Activated naive CD4-positive, alpha-beta T cell treated with anti-CD3 and anti-CD28 coated beads, Interleukin-2, amount 10 ng/mL, durations not matched to agents 7 days and 5 days (primary cell): ENCODE results near the gene DEXI.

Source experiments
- CTCF ChIA-PET: fragments of 350-600 bp; sonication (Branson Sonifier 250); formaldehyde crosslinking; loops from one replicate; lab custom pipeline; 2021; ENCODE audit warnings: antibody characterized with exemption; lab: Charles Lee
- DNase-seq: peaks from one replicate; pipeline ENCODE4 v3.0.0-alpha.2; 2020
- H3K27ac Mint-ChIP-seq: one replicate; pipeline ENCODE4 v1.8.0; 2021; ENCODE audit warnings: mild to moderate bottlenecking, moderate library complexity, mixed read lengths
- H3K27me3 Mint-ChIP-seq: one replicate; pipeline ENCODE4 v1.8.0; 2021; ENCODE audit warnings: mild to moderate bottlenecking, mixed read lengths
- H3K36me3 Mint-ChIP-seq: one replicate; pipeline ENCODE4 v1.8.0; 2021; ENCODE audit warnings: mixed read lengths
- H3K4me1 Mint-ChIP-seq: one replicate; pipeline ENCODE4 v1.8.0; 2021; ENCODE audit warnings: mixed read lengths
- H3K4me3 Mint-ChIP-seq: one replicate; pipeline ENCODE4 v1.8.0; 2021; ENCODE audit warnings: mild to moderate bottlenecking, moderate library complexity, mixed read lengths
- H3K9me3 Mint-ChIP-seq: one replicate; pipeline ENCODE4 v1.8.0; 2021; ENCODE audit warnings: mixed read lengths

The DEXI gene

DNA sequence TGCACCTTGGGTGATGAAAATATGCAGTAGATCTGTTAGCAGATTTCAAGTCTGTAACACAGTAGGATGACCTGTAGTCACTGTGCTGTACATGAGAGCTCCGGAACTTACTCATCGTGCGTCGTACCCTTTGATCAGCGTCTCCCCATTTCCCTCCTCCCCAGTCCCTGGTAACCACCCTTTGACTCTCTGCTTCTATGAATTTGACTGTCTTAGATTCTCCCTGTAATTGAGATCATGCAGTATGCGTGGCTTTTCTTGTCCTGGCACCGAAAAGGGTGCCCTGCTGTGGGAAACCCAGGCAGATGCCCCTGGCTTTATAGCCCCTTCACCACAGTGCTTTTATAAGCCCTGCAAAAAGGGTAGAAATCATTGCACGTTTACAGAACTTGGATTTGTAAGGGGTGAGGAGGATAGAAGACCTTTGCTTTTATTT, 22.6 kb upstream of the DEXI start:
- peak overlapping the region; percentile 90 for H3K27ac Mint-ChIP-seq
- H3K27me3 Mint-ChIP-seq: no peaks in the 10 kb centered on the region
- peaks cover 73% of the 10 kb centered on the region for H3K4me1 Mint-ChIP-seq
- peaks cover 6% of the 10 kb centered on the region for H3K9me3 Mint-ChIP-seq
- DNase-seq: peak; percentile 71
- H3K36me3 Mint-ChIP-seq: peaks cover 59% of the 10 kb centered on the region
- no peak overlapping the region for H3K4me3 Mint-ChIP-seq
- CTCF ChIA-PET: interaction anchor here (0.6 to 4.5 kb wide), 29 partner anchors 8 to 751 kb away, joined by 3 to 68 read pairs (median 6); partner anchors contain the start of gene SOCS1

DNA sequence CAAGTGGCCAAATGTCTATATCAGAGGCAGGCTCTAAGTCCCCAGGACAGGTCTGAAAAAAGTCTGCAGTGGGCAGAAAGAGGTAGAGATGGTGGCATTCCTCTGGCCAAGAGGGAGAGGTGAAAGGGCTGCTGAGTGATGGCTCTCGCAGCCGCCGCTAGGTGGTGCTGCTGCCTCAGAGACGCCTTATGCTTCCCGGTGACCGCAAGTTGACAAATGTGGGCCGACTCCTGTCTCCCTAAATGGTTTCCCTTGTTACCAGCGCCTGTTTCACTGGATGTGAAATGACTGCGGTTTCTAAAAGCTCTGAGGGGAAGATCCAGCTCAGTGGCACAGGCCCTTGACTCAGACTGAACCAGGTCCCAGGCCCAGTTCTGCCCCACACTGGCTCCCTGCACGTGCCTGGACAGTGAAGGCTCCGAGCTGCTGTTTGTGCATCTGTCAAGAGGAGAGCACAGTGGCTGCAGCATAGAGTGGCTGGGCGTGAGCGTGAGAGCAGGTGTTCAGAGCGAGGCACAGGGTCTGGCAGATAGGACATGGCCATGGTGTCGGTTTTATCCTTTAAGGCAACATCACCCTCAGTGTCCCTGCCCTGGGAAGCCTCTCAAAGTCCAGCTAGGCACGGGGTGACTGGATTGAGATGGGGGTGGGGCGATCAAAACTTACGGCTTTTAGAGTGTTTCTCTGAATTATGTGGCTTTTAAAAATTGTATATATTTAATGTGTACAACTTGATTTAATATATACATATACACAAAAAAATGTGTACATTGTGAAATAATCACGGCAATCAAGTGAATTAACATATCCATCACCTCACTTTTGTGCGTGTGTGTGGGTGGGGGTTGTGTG, 22.0 kb upstream of the DEXI start:
- Mint-ChIP-seq H3K4me1 (peaks cover 69% of the 10 kb centered on the region), H3K9me3 (peaks cover 6% of the 10 kb centered on the region), H3K27me3 (no peaks in the 10 kb centered on the region), H3K36me3 (peaks cover 60% of the 10 kb centered on the region), H3K4me3 (peak overlapping the region; percentile 36), H3K27ac (peak overlapping the region; percentile 90)
- CTCF ChIA-PET: interaction anchor here (0.6 to 4.5 kb wide), 40 partner anchors 8 to 841 kb away, joined by 3 to 68 read pairs (median 4); partner anchors contain the start of gene SOCS1
- DNase-seq: peak; percentile 89

DNA sequence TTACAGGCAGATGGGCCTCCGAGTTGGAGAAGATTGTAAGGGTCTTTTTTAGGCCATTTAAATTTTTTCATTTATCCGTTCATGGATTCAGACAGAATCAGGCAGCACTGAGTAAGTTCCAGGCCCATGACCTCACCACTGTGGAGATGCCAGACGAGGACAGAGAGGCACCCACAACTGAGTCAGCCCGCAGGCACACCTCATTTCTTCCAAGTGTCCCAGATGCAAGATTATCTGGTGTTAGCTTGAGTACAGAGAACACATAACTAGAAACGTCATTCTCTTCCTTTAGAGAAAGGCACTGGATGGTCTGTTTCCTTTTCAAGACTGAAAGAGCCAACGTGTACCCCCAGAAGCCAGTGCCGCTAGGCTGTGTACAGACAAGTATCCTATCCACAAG, 19.0 kb upstream of the DEXI start:
- Mint-ChIP-seq H3K4me3 (no peak overlapping the region), H3K27ac (no peak overlapping the region), H3K9me3 (peaks cover 6% of the 10 kb centered on the region), H3K27me3 (no peaks in the 10 kb centered on the region), H3K36me3 (peaks cover 58% of the 10 kb centered on the region), H3K4me1 (peaks cover 69% of the 10 kb centered on the region)
- CTCF ChIA-PET: interaction anchor here (1.8 to 4.5 kb wide), 2 partner anchors 7 to 446 kb away, joined by 5 to 37 read pairs; no protein-coding TSS in a partner anchor
- no peak for DNase-seq

DNA sequence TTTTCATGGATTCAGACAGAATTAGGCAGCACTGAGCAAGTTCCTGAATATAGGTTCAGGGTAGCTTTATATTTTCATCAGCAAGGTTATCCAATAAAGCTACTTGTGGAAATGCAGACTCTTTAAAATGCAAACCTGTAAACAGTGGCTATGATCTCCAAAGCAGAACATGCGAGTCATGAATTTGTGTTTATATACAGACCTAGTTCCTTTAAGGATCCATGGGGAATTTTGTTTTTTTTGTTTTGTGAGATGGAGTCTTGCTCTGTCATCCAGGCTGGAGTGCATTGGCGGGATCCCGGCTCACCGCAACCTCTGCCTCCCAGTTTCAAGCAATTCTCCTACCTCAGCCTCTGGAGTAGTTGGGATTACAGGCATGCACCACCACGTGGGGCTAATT, 16.9 kb upstream of the DEXI start:
- Mint-ChIP-seq H3K36me3 (peaks cover 45% of the 10 kb centered on the region), H3K4me1 (peaks cover 67% of the 10 kb centered on the region), H3K9me3 (peaks cover 6% of the 10 kb centered on the region), H3K27me3 (no peaks in the 10 kb centered on the region), H3K27ac (no peak overlapping the region), H3K4me3 (no peak overlapping the region)
- DNase-seq: no peak
- CTCF ChIA-PET: interaction anchor here (0.6 to 1.6 kb wide), 5 partner anchors 8 to 447 kb away, joined by 3 to 4 read pairs (median 3); partner anchors contain the start of gene SOCS1

DNA sequence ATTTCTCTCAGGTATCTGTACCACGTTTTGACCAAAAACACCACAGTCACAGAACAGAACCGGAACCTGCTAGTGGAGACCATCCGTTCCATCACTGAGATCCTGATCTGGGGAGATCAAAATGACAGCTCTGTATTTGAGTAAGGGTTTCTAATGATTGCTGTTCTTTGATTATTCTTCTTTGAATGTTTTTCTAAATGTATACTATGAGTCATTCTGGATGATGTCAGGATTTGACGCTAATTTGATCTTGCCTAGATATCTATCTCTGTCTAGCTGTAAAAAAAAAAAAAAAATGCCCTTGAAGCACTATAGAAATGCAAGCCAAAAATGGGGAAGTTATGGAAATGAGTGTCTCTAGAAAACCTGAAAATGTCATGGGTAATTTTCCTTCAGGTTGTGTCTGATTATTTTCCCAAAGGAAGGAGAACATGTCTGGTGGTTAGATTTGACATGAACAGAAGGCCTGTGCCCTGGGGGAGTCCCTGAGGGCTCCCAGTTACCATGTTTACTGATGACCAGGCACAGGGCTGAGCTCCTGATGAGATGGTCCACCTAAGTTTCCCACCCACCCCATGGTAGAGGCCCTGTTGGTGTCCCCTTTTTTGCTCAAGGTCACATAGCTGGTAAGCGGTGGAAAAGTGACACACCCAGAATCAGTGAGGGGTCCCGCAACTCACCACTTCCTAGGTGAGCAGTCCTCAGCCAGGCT, 15.7 kb upstream of the DEXI start:
- CTCF ChIA-PET: interaction anchor here (1.0 to 2.0 kb wide), 9 partner anchors 10 to 443 kb away, joined by 3 to 4 read pairs (median 3); partner anchors contain the start of gene SOCS1
- Mint-ChIP-seq H3K4me1 (peaks cover 61% of the 10 kb centered on the region), H3K27me3 (no peaks in the 10 kb centered on the region), H3K36me3 (peaks cover 35% of the 10 kb centered on the region), H3K9me3 (peaks cover 2% of the 10 kb centered on the region), H3K4me3 (no peak overlapping the region), H3K27ac (peak overlapping the region; percentile 70)
- DNase-seq: no peak

DNA sequence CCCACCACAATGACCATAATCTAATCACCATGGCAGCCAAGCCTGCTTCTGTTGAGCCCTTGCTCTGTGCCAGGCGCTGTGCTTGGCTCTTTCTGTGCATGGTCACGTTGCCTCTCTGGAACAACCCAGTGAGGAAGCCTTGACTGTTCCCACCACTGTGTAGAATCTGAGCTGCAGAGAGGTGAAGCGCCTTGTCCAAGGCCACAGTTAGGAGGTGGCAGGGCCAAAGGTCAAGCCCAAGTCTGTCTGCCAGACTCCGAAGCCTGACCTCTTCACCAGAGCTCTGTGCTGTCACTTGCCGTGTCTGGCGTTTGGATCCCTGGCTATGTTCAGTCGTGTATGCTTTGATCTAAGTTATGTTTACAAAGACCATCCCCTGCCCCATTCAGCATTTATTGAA, 12.6 kb upstream of the DEXI start:
- Mint-ChIP-seq H3K4me3 (no peak overlapping the region), H3K9me3 (no peaks in the 10 kb centered on the region), H3K36me3 (peaks cover 13% of the 10 kb centered on the region), H3K27ac (no peak overlapping the region), H3K4me1 (peaks cover 58% of the 10 kb centered on the region), H3K27me3 (no peaks in the 10 kb centered on the region)
- CTCF ChIA-PET: interaction anchor here (0.9 to 3.0 kb wide), 10 partner anchors 9 to 1113 kb away, joined by 3 to 37 read pairs (median 3); no protein-coding TSS in a partner anchor
- no peak for DNase-seq

DNA sequence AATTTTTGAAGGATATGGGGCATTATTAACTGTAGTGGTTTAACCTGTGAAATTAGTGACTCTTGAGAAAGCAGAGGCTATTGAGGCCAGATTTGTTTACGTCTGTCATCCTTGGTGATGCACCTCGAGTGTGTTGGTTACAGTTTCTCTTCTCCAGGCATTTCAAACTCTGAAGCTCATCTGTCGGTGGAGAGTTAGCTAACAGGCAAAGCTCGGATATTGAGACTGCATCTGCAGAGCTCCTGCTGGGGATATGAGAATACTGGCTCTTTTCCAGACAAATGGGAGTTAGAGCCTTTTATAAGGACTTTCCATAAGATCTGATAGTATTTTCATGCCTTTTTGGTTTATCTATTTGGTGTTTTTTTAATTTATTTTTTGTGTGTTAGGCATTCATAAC, 8.8 kb upstream of the DEXI start:
- Mint-ChIP-seq H3K36me3 (no peaks in the 10 kb centered on the region), H3K9me3 (no peaks in the 10 kb centered on the region), H3K4me3 (no peak overlapping the region), H3K4me1 (peaks cover 65% of the 10 kb centered on the region), H3K27ac (no peak overlapping the region), H3K27me3 (no peaks in the 10 kb centered on the region)
- CTCF ChIA-PET: interaction anchor here (0.5 to 3.9 kb wide), 5 partner anchors 13 to 446 kb away, joined by 3 to 27 read pairs (median 3); no protein-coding TSS in a partner anchor
- no peak for DNase-seq

DNA sequence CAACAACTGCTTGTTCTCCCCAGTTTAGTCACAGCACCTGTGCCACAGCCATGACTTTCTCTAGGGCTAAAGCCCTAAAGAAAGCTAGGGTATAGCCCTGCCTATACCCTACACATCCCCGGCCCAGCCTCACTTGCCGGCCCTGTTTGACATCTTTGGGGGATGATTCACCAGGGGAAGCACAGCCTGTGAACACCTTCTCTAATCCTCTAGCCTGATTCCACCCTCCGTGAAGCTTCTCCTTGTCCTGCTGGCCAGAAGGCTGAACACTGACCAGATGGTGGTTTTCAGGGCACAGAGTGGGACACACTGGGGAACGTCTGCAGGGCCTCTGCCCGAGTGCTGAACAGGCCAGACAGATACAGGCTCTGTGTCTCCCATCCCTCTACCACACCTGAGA, 8.1 kb upstream of the DEXI start:
- CTCF ChIA-PET: interaction anchor here (1.1 to 3.9 kb wide), 2 partner anchors 14 to 307 kb away, joined by 3 to 27 read pairs; no protein-coding TSS in a partner anchor
- H3K27me3 Mint-ChIP-seq: no peaks in the 10 kb centered on the region
- H3K4me1 Mint-ChIP-seq: peaks cover 66% of the 10 kb centered on the region
- no peaks in the 10 kb centered on the region for H3K36me3 Mint-ChIP-seq
- no peaks in the 10 kb centered on the region for H3K9me3 Mint-ChIP-seq
- no peak overlapping the region for H3K4me3 Mint-ChIP-seq
- DNase-seq: no peak
- no peak overlapping the region for H3K27ac Mint-ChIP-seq

DNA sequence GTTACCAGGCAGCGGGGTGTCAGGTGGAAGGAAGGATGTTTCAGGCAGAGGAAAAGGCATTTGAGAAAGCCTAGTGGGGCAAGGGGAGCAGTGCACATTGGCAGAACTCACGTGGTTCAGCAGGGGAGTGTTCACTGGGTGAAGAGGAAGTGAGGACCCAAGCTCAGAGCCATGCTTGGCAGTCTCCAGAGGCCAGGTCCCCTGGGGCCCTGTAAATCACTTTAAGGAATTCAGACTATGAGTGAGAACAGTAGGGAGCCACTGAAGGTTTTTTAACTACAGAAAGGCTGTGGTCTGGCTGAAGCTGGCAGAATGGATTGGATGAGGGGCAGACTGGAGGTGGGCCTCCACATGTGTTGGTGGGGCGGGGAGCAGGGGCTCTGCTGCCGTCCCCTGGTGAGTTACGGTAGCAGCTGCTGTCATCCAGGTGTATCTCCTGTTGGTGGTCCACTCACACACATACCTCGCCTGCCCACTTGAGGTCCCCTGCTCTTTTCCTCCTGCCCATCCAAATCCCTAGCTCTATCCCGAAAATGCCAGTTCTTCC, 7.2 kb upstream of the DEXI start:
- peak overlapping the region; percentile 15 for H3K27ac Mint-ChIP-seq
- CTCF ChIA-PET: interaction anchor here (1.2 to 3.9 kb wide), 3 partner anchors 15 to 457 kb away, joined by 3 to 27 read pairs (median 4); no protein-coding TSS in a partner anchor
- peak; percentile 80 for DNase-seq
- H3K27me3 Mint-ChIP-seq: no peaks in the 10 kb centered on the region
- H3K4me3 Mint-ChIP-seq: no peak overlapping the region
- no peaks in the 10 kb centered on the region for H3K36me3 Mint-ChIP-seq
- no peaks in the 10 kb centered on the region for H3K9me3 Mint-ChIP-seq
- H3K4me1 Mint-ChIP-seq: peaks cover 63% of the 10 kb centered on the region

DNA sequence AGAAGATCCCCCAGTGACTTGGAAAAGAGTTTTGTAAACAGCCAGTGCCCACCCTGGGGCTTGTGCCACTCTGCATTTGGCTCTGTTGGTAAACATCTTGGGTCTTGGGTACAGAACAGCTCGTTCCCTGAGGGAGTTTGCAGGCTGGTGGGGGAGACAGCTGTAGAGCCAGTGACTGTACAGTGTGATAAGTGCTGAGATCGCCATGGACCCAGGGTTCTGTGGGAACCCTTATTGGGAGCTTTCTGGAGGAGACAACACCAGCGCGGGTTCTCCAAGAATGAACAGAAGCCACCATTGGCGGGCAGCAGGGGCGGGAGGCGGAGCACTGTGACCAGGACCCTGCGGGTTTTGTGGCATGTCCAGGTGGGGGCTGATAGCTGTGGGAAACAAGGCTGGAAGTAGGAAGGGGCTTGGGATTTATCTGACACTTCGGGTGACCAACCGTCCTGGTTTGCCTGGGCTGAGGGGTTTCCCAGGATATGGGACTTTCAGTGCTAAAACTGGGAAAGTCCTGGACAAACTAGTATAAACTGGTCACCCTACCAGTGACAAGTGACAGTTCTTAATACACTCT, 5.0 kb upstream of the DEXI start:
- H3K36me3 Mint-ChIP-seq: no peaks in the 10 kb centered on the region
- H3K27ac Mint-ChIP-seq: no peak overlapping the region
- CTCF ChIA-PET: interaction anchor here (0.6 to 1.7 kb wide), 2 partner anchors 10 to 405 kb away, joined by 3 to 4 read pairs; no protein-coding TSS in a partner anchor
- H3K27me3 Mint-ChIP-seq: peaks cover 3% of the 10 kb centered on the region
- no peak for DNase-seq
- no peak overlapping the region for H3K4me3 Mint-ChIP-seq
- H3K4me1 Mint-ChIP-seq: peaks cover 73% of the 10 kb centered on the region
- no peaks in the 10 kb centered on the region for H3K9me3 Mint-ChIP-seq

DNA sequence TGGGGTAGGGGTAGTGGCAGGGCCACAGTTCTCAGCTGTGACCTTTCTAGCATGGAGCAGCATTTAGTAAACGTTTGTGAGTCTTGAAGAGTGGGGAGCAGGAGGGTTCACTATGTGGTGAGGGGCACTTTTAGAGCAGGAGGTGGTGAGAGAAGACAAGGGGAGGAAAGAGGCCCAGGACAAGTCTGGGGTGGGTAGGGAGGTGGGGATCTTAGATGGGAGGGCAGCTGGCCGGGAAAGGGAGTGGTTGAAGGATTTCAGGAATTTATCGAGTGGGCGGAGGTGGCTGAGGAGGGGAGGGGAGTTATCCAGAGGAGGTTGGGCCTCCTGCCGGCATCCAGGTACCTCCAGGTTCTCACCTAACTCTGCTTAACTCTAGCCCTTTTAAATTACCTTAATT, 4.0 kb upstream of the DEXI start:
- Mint-ChIP-seq H3K36me3 (no peaks in the 10 kb centered on the region), H3K4me3 (peak overlapping the region; percentile 78), H3K4me1 (peaks cover 73% of the 10 kb centered on the region), H3K27me3 (peaks cover 3% of the 10 kb centered on the region), H3K9me3 (no peaks in the 10 kb centered on the region), H3K27ac (no peak overlapping the region)
- CTCF ChIA-PET: no interaction called here
- DNase-seq: no peak

DNA sequence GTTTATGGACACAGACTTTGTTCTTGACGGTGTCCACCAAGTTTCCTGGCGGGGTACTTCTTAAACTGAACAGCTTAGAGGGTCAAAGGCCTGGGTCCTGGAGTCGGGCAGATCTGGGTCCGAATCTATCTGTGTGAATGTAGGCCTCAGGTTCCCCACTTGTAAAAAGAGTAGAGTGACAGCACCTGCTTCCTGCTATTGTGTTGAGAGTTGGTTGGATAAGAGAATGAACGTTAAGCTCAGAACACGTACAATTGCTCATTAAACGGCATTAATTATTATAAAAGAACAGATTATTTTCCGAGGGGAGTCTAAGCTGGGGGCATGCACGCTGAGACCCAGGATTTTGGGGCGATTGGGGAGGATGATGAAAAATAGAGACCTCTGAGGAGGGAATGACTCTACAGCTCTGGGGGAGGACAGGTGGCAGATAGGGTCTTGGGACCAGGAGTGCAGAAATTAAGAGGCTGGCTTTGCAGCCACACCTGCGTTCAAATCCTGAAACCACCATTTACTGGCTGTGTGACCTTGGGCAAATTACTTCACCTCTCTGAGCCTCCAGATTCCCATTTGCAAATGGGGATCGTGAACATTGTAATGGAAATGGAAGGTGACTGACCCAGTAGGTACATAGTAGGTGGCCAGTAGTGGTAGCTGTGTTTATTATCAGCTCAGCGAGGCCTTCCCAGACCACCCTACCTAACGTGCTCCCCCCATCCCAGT, 3.0 kb upstream of the DEXI start:
- peaks cover 7% of the 10 kb centered on the region for H3K36me3 Mint-ChIP-seq
- CTCF ChIA-PET: interaction anchor here (1.2 to 1.4 kb wide), 5 partner anchors 10 to 35 kb away, joined by 3 to 5 read pairs (median 4); no protein-coding TSS in a partner anchor
- no peaks in the 10 kb centered on the region for H3K9me3 Mint-ChIP-seq
- no peak for DNase-seq
- H3K27me3 Mint-ChIP-seq: peaks cover 3% of the 10 kb centered on the region
- peak overlapping the region; percentile 78 for H3K4me3 Mint-ChIP-seq
- H3K27ac Mint-ChIP-seq: peak overlapping the region; percentile 81
- peaks cover 75% of the 10 kb centered on the region for H3K4me1 Mint-ChIP-seq
